ENCODE data around the gene RBMS3. TPM values are rescaled to one million over a fixed set of nuclear protein-coding genes. Genes with fewer than 3 reads are reported as not detected.

The RBMS3 gene
- total RNA-seq, 1 experiment from 2014 or later = 74.2 TPM

GRCh38 chr3:29430558-29430971 is 149.7 kb downstream of the RBMS3 start:
- TF ChIP-seq CTCF (IDR thresholded peaks at IDR 0.05; ENCODE audit: unreplicated experiment) = no peak
- Mint-ChIP-seq H3K27ac (ENCODE audit: low read depth, unreplicated experiment) (peak overlapping the region; percentile 7), H3K27me3 (ENCODE audit: insufficient read depth, unreplicated experiment) (no peaks in the 10 kb centered on the region), H3K4me1 (ENCODE audit: insufficient read depth, unreplicated experiment) (peaks cover 5% of the 10 kb centered on the region), H3K9me3 (ENCODE audit: unreplicated experiment) (no peaks in the 10 kb centered on the region), H3K4me3 (ENCODE audit: unreplicated experiment) (no peak overlapping the region), H3K36me3 (ENCODE audit: insufficient read depth, unreplicated experiment) (peaks cover 9% of the 10 kb centered on the region)
- no TSS peak for BruUV-seq (replicated peaks)
- no peak for DNase-seq (ENCODE audit: unreplicated experiment)
- intact Hi-C loops (cut with micrococcal nuclease) = no loop called here
- CTCF ChIA-PET = interaction anchor here (0.7 kb wide), 1 partner anchor 576 kb away, joined by 3 read pairs; no protein-coding TSS in a partner anchor
- POLR2A ChIA-PET = interaction anchor here (0.8 to 1.5 kb wide), 3 partner anchors 21 to 326 kb away, joined by 3 to 4 read pairs (median 4); no protein-coding TSS in a partner anchor

- H3K36me3 Mint-ChIP-seq (ENCODE audit: insufficient read depth, unreplicated experiment) = peaks cover 36% of the 10 kb centered on the region
- no TSS peak for BruUV-seq (replicated peaks)
- H3K4me3 Mint-ChIP-seq (ENCODE audit: unreplicated experiment) = no peak overlapping the region
- no peaks in the 10 kb centered on the region for H3K4me1 Mint-ChIP-seq (ENCODE audit: insufficient read depth, unreplicated experiment)
- no peak overlapping the region for H3K27ac Mint-ChIP-seq (ENCODE audit: low read depth, unreplicated experiment)
- H3K9me3 Mint-ChIP-seq (ENCODE audit: unreplicated experiment) = peaks cover 8% of the 10 kb centered on the region
- intact Hi-C loops (cut with micrococcal nuclease) = no loop called here
- ChIA-PET POLR2A (interaction anchor here (1.1 kb wide), 1 partner anchor 13 kb away, joined by 3 read pairs; no protein-coding TSS in a partner anchor), CTCF (interaction anchor here (0.6 to 0.7 kb wide), 2 partner anchors 49 to 518 kb away, joined by 3 read pairs; no protein-coding TSS in a partner anchor)
- TF ChIP-seq CTCF (IDR thresholded peaks at IDR 0.05; ENCODE audit: unreplicated experiment) = no peak
- H3K27me3 Mint-ChIP-seq (ENCODE audit: insufficient read depth, unreplicated experiment) = no peaks in the 10 kb centered on the region
- DNase-seq (ENCODE audit: unreplicated experiment) = no peak
Observed at GRCh38 chr3:29436612-29437323, 155.9 kb downstream of the RBMS3 start.

GRCh38 chr3:29438580-29438979 is 157.7 kb downstream of the RBMS3 start:
- peaks cover 36% of the 10 kb centered on the region for H3K36me3 Mint-ChIP-seq (ENCODE audit: insufficient read depth, unreplicated experiment)
- H3K9me3 Mint-ChIP-seq (ENCODE audit: unreplicated experiment) = peaks cover 13% of the 10 kb centered on the region
- no peak for TF ChIP-seq CTCF (IDR thresholded peaks at IDR 0.05; ENCODE audit: unreplicated experiment)
- intact Hi-C loops (cut with micrococcal nuclease) = no loop called here
- H3K4me3 Mint-ChIP-seq (ENCODE audit: unreplicated experiment) = no peak overlapping the region
- POLR2A ChIA-PET = no interaction called here
- no peaks in the 10 kb centered on the region for H3K4me1 Mint-ChIP-seq (ENCODE audit: insufficient read depth, unreplicated experiment)
- no TSS peak for BruUV-seq (replicated peaks)
- CTCF ChIA-PET = no interaction called here
- no peaks in the 10 kb centered on the region for H3K27me3 Mint-ChIP-seq (ENCODE audit: insufficient read depth, unreplicated experiment)
- no peak for DNase-seq (ENCODE audit: unreplicated experiment)
- H3K27ac Mint-ChIP-seq (ENCODE audit: low read depth, unreplicated experiment) = no peak overlapping the region

GRCh38 chr3:29440413-29441305 is 159.8 kb downstream of the RBMS3 start:
- no peak for DNase-seq (ENCODE audit: unreplicated experiment)
- Mint-ChIP-seq H3K9me3 (ENCODE audit: unreplicated experiment) (peaks cover 15% of the 10 kb centered on the region), H3K27ac (ENCODE audit: low read depth, unreplicated experiment) (no peak overlapping the region), H3K4me1 (ENCODE audit: insufficient read depth, unreplicated experiment) (no peaks in the 10 kb centered on the region), H3K36me3 (ENCODE audit: insufficient read depth, unreplicated experiment) (peaks cover 31% of the 10 kb centered on the region), H3K27me3 (ENCODE audit: insufficient read depth, unreplicated experiment) (no peaks in the 10 kb centered on the region), H3K4me3 (ENCODE audit: unreplicated experiment) (no peak overlapping the region)
- intact Hi-C loops (cut with micrococcal nuclease) = no loop called here
- CTCF ChIA-PET = no interaction called here
- TF ChIP-seq CTCF (IDR thresholded peaks at IDR 0.05; ENCODE audit: unreplicated experiment) = no peak
- no TSS peak for BruUV-seq (replicated peaks)
- POLR2A ChIA-PET = no interaction called here

Measured in MCF 10A (cell line).